GM23338 (cell line): ENCODE measurements around the gene YTHDF1. TPM values are rescaled to one million over a fixed set of nuclear protein-coding genes. Genes with fewer than 3 reads are reported as not detected.

Experiments used
- ATAC-seq: fragments of 200-7000 bp; cut with Tn5 transposase; 3 replicates; pipeline ENCODE4 v1.9.1; 2020
- DNase-seq: peaks from one replicate; pipeline ENCODE4 v3.0.0-alpha.2; 2015; ENCODE audit warnings: low spot score
- H2AFZ ChIP-seq: fragments of 200-600 bp; sonication (generic); 2 replicates; pipeline ENCODE4 v1.8.0; 2016; ENCODE audit warnings: antibody characterized with exemption, mild to moderate bottlenecking, moderate library complexity
- H3F3A ChIP-seq: fragments of 200-600 bp; sonication (generic); replicated peaks from 2 replicates; pipeline ENCODE4 v1.8.0; 2017; ENCODE audit warnings: antibody characterized with exemption, mixed run types, low read depth
- H3K27ac ChIP-seq: fragments of 200-600 bp; sonication (generic); 2 replicates; pipeline ENCODE4 v1.6.1; 2016; ENCODE audit warnings: low read depth
- H3K27me3 ChIP-seq: fragments of 200-600 bp; sonication (generic); 2 replicates; pipeline ENCODE4 v1.8.0; 2016; ENCODE audit warnings: mild to moderate bottlenecking, mixed run types, moderate library complexity; ENCODE audit not compliant: insufficient read depth
- H3K36me3 ChIP-seq: fragments of 200-600 bp; sonication (generic); 2 replicates; pipeline ENCODE4 v1.8.0; 2016; ENCODE audit warnings: mild to moderate bottlenecking; ENCODE audit not compliant: insufficient read depth
- H3K4me1 ChIP-seq: fragments of 200-600 bp; sonication (generic); 2 replicates; pipeline ENCODE4 v1.8.0; 2016; ENCODE audit warnings: mild to moderate bottlenecking, moderate library complexity; ENCODE audit not compliant: insufficient read depth
- H3K4me2 ChIP-seq: fragments of 200-600 bp; sonication (generic); 2 replicates; pipeline ENCODE4 v1.7.1; 2017; ENCODE audit warnings: mixed run types
- H3K4me3 ChIP-seq: fragments of 200-600 bp; sonication (generic); 2 replicates; pipeline ENCODE4 v1.6.1; 2016; ENCODE audit warnings: mixed run types
- H3K79me2 ChIP-seq: fragments of 200-600 bp; sonication (generic); replicated peaks from 2 replicates; pipeline ENCODE4 v1.8.0; 2017; ENCODE audit warnings: mild to moderate bottlenecking; ENCODE audit not compliant: insufficient read depth
- H3K9me2 ChIP-seq: fragments of 200-600 bp; sonication (generic); 2 replicates; pipeline ENCODE4 v1.8.0; 2017; ENCODE audit not compliant: insufficient read depth
- H4K20me1 ChIP-seq: fragments of 200-600 bp; sonication (generic); replicated peaks from 2 replicates; pipeline ENCODE4 v1.8.0; 2017; ENCODE audit warnings: mild to moderate bottlenecking; ENCODE audit not compliant: insufficient read depth
- H3K27ac Mint-ChIP-seq: 2 replicates; pipeline ENCODE4 v1.8.0; 2020; ENCODE audit warnings: inconsistent platforms, mild to moderate bottlenecking, moderate library complexity, mixed read lengths
- H3K27me3 Mint-ChIP-seq: 3 replicates; pipeline ENCODE4 v1.8.0; 2022; ENCODE audit warnings: low read depth, mild to moderate bottlenecking, moderate library complexity, mixed read lengths, inconsistent platforms; ENCODE audit not compliant: insufficient read depth, poor library complexity
- H3K36me3 Mint-ChIP-seq: 3 replicates; pipeline ENCODE4 v1.8.0; 2021; ENCODE audit warnings: low read depth, mild to moderate bottlenecking, inconsistent platforms, moderate library complexity, mixed read lengths
- H3K4me1 Mint-ChIP-seq: 3 replicates; pipeline ENCODE4 v1.8.0; 2020; ENCODE audit warnings: mild to moderate bottlenecking, inconsistent platforms, mixed read lengths
- H3K4me3 Mint-ChIP-seq: 3 replicates; pipeline ENCODE4 v1.8.0; 2021; ENCODE audit warnings: moderate library complexity, mild to moderate bottlenecking, inconsistent platforms, mixed read lengths
- H3K9me3 Mint-ChIP-seq: 3 replicates; pipeline ENCODE4 v1.8.0; 2020; ENCODE audit warnings: moderate library complexity, mild to moderate bottlenecking, inconsistent platforms, mixed read lengths
- CREB1 ChIP-seq: fragments of 250-450 bp; sonication (Bioruptor Pico); IDR thresholded peaks from 2 replicates; pipeline ENCODE4 v1.5.0; 2020; ENCODE audit warnings: low read depth, mild to moderate bottlenecking, moderate library complexity
- EZH2 ChIP-seq: fragments of 200-600 bp; sonication (generic); IDR thresholded peaks from one replicate; pipeline ENCODE4 v1.8.0; 2017; ENCODE audit warnings: antibody characterized with exemption, mild to moderate bottlenecking, low read depth; ENCODE audit not compliant: unreplicated experiment
- EZH2phosphoT487 ChIP-seq: fragments of 200-600 bp; sonication (generic); IDR thresholded peaks from one replicate; pipeline ENCODE4 v1.8.1; 2018; ENCODE audit warnings: antibody characterized with exemption; ENCODE audit not compliant: unreplicated experiment
- JUNB ChIP-seq: IDR thresholded peaks from one replicate; pipeline ENCODE4 v1.6.1; 2016; ENCODE audit warnings: antibody characterized with exemption; ENCODE audit not compliant: unreplicated experiment
- POLR2AphosphoS5 ChIP-seq: IDR thresholded peaks from 2 replicates; pipeline ENCODE4 v1.6.1; 2016; ENCODE audit warnings: antibody characterized with exemption, low read depth
- STAT1 ChIP-seq: IDR thresholded peaks from one replicate; pipeline ENCODE4 v1.6.1; 2016; ENCODE audit warnings: antibody characterized with exemption; ENCODE audit not compliant: unreplicated experiment
- ZNF114 ChIP-seq: fragments of 250-450 bp; sonication (Bioruptor Pico); IDR thresholded peaks from 2 replicates; pipeline ENCODE4 v1.5.0; 2020; ENCODE audit warnings: mild to moderate bottlenecking, moderate library complexity
- ZNF331 ChIP-seq: fragments of 250-450 bp; sonication (Bioruptor Pico); IDR thresholded peaks from 2 replicates; pipeline ENCODE4 v1.5.0; 2020; ENCODE audit warnings: low read depth, mild to moderate bottlenecking, moderate library complexity
- polyA plus RNA-seq: library from polyadenylated mRNA; unstranded; fragments of >200 nt; fragmentation: Nextera tagmentation; extraction: Ambion mirVana; gene quantifications from 2 replicates; pipeline ENCODE4 v1.2.1, GENCODE V29; 2016
- total RNA-seq: library from RNA; depleted of rRNA; stranded (reverse); fragments of >200 nt; shearing (Covaris generic); gene quantifications from 2 replicates; pipeline ENCODE4 v1.2.3, GENCODE V29; 2014
- TF ChIP-seq, protein P1 (sequence below), 2 experiments: fragments of 200-600 bp in 1 of 2; sonication (generic) in 1 of 2; conservative IDR thresholded peaks; 2 replicates each; pipeline versions ENCODE4 v1.5.1 to v1.6.1; 2016 to 2017; ENCODE audit warnings: antibody characterized with exemption in 2 of 2, low read depth in 2 of 2, mild to moderate bottlenecking in 2 of 2, moderate library complexity in 1 of 2
- TF ChIP-seq, protein P2 (sequence below): IDR thresholded peaks from 2 replicates; pipeline ENCODE4 v1.6.1; 2016; ENCODE audit warnings: antibody characterized with exemption
- TF ChIP-seq, protein P3 (sequence below): fragments of 250-450 bp; sonication (Bioruptor Pico); IDR thresholded peaks from 2 replicates; pipeline ENCODE4 v1.5.0; 2020; ENCODE audit warnings: mild to moderate bottlenecking, moderate library complexity

Gene YTHDF1
- total and polyA plus RNA-seq, 2 experiments from 2014 or later, result 30.9 to 64.3 TPM

DNA sequence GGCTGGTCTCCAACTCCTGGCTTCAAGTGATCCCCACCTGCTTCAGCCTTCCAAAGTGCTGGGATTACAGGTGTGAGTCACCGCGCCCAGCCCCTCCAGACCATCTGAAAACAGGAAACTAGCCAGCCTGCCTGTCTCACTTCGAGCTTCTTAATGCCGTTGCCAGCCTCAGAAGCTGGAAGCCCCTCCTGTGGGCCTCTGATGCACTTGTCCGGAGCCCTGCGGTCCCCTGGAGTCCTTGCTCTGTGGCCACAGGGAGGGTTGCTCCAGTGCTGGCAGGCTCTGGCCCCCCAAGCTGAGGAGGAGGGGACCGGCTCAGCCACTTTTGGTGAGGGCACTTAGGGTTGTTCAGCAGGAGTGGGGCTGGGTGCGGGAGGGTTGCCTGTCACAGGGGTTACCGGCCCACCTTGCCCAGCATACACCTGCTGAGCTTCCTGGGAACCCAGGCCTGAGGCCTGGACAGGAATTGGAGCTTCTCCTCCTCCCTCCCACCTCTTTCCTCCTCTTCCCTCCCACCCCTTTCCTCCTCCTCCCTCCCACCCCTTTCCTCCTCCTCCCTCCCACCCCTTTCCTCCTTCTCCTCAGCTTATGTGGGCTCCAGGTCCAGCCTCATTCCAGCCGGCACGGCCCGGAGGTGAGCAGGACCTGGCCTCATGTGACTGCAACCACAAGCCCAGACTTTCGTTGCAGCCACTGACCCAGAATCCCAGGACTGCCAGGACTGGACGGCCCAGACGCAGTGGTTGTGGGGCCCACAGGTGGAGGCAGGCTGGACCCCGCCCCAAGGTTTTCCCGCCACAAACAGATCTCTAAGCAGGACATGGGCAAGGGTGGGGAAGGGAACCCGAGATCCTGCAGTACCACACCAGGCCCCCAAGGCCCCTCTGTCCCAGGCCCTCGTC lies 10.4 kb upstream of the YTHDF1 start:
- Mint-ChIP-seq H3K27ac (no peak overlapping the region), H3K27me3 (peaks cover 26% of the 10 kb centered on the region), H3K4me1 (peaks cover 53% of the 10 kb centered on the region), H3K9me3 (no peaks in the 10 kb centered on the region; the same call in 2 of the 3 replicates), H3K4me3 (no peak overlapping the region), H3K36me3 (no peaks in the 10 kb centered on the region)
- Histone ChIP-seq H3K27me3 (no peaks in the 10 kb centered on the region), H4K20me1 (no peaks in the 10 kb centered on the region), H3K79me2 (no peaks in the 10 kb centered on the region), H3K9me2 (no peaks in the 10 kb centered on the region), H3K36me3 (no peaks in the 10 kb centered on the region), H3F3A (peaks cover 7% of the 10 kb centered on the region), H3K4me2 (no peak overlapping the region), H3K4me1 (peaks cover 29% of the 10 kb centered on the region), H3K27ac (no peak overlapping the region), H3K4me3 (no peak overlapping the region), H2AFZ (no peak overlapping the region)
- ATAC-seq (no peak), DNase-seq (no peak)
- no peak for TF ChIP-seq JUNB
- TF ChIP-seq STAT1, result no peak
- TF ChIP-seq CREB1 (CRISPR knock-in tag), result no peak
- TF ChIP-seq ZNF114, result no peak
- no peak for TF ChIP-seq EZH2phosphoT487
- TF ChIP-seq ZNF331 (CRISPR knock-in tag), result no peak
- TF ChIP-seq, protein P1, sequence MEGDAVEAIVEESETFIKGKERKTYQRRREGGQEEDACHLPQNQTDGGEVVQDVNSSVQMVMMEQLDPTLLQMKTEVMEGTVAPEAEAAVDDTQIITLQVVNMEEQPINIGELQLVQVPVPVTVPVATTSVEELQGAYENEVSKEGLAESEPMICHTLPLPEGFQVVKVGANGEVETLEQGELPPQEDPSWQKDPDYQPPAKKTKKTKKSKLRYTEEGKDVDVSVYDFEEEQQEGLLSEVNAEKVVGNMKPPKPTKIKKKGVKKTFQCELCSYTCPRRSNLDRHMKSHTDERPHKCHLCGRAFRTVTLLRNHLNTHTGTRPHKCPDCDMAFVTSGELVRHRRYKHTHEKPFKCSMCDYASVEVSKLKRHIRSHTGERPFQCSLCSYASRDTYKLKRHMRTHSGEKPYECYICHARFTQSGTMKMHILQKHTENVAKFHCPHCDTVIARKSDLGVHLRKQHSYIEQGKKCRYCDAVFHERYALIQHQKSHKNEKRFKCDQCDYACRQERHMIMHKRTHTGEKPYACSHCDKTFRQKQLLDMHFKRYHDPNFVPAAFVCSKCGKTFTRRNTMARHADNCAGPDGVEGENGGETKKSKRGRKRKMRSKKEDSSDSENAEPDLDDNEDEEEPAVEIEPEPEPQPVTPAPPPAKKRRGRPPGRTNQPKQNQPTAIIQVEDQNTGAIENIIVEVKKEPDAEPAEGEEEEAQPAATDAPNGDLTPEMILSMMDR (conservative IDR thresholded peaks at IDR 0.05; ENCODE audit: low read depth in 2 of 2), result no peak

DNA sequence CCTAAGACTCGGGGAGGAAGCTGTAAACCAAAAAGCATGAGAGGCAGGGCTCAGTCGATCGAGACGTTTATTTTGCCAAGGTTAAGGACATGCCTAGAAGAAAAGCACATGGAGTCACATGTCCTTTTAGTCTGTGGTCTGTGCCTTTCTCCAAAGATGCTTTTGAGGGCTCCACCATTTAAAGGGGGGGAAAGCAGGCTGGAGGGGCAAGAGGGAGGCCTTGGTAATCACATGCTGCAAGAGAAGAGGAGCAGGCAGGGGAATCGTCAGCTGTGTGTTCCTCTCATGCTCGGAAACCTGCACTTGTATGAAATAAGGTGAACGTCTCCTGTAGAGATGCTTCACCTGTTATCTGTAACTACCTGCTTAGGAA lies 9.1 kb upstream of the YTHDF1 start:
- Histone ChIP-seq H3K9me2 (no peaks in the 10 kb centered on the region), H3K27me3 (no peaks in the 10 kb centered on the region), H3K36me3 (no peaks in the 10 kb centered on the region), H3F3A (peaks cover 2% of the 10 kb centered on the region; the same call in 1 of the 2 replicates), H3K27ac (no peak overlapping the region), H3K4me2 (no peak overlapping the region), H3K79me2 (no peaks in the 10 kb centered on the region), H3K4me3 (no peak overlapping the region), H3K4me1 (peaks cover 19% of the 10 kb centered on the region), H2AFZ (no peak overlapping the region), H4K20me1 (no peaks in the 10 kb centered on the region)
- no peaks in the 10 kb centered on the region for H3K9me3 Mint-ChIP-seq
- no peak overlapping the region for H3K4me3 Mint-ChIP-seq
- H3K4me1 Mint-ChIP-seq, result peaks cover 41% of the 10 kb centered on the region
- DNase-seq, result no peak
- no peak for ATAC-seq
- H3K36me3 Mint-ChIP-seq, result no peaks in the 10 kb centered on the region
- H3K27me3 Mint-ChIP-seq, result peaks cover 23% of the 10 kb centered on the region
- no peak overlapping the region for H3K27ac Mint-ChIP-seq
- TF ChIP-seq STAT1 (no peak), ZNF114 (no peak), ZNF331 (CRISPR knock-in tag) (no peak), CREB1 (CRISPR knock-in tag) (no peak), EZH2 (no peak), POLR2AphosphoS5 (no peak)
- TF ChIP-seq, protein P2, sequence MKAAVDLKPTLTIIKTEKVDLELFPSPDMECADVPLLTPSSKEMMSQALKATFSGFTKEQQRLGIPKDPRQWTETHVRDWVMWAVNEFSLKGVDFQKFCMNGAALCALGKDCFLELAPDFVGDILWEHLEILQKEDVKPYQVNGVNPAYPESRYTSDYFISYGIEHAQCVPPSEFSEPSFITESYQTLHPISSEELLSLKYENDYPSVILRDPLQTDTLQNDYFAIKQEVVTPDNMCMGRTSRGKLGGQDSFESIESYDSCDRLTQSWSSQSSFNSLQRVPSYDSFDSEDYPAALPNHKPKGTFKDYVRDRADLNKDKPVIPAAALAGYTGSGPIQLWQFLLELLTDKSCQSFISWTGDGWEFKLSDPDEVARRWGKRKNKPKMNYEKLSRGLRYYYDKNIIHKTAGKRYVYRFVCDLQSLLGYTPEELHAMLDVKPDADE, result no peak
- TF ChIP-seq, protein P3, sequence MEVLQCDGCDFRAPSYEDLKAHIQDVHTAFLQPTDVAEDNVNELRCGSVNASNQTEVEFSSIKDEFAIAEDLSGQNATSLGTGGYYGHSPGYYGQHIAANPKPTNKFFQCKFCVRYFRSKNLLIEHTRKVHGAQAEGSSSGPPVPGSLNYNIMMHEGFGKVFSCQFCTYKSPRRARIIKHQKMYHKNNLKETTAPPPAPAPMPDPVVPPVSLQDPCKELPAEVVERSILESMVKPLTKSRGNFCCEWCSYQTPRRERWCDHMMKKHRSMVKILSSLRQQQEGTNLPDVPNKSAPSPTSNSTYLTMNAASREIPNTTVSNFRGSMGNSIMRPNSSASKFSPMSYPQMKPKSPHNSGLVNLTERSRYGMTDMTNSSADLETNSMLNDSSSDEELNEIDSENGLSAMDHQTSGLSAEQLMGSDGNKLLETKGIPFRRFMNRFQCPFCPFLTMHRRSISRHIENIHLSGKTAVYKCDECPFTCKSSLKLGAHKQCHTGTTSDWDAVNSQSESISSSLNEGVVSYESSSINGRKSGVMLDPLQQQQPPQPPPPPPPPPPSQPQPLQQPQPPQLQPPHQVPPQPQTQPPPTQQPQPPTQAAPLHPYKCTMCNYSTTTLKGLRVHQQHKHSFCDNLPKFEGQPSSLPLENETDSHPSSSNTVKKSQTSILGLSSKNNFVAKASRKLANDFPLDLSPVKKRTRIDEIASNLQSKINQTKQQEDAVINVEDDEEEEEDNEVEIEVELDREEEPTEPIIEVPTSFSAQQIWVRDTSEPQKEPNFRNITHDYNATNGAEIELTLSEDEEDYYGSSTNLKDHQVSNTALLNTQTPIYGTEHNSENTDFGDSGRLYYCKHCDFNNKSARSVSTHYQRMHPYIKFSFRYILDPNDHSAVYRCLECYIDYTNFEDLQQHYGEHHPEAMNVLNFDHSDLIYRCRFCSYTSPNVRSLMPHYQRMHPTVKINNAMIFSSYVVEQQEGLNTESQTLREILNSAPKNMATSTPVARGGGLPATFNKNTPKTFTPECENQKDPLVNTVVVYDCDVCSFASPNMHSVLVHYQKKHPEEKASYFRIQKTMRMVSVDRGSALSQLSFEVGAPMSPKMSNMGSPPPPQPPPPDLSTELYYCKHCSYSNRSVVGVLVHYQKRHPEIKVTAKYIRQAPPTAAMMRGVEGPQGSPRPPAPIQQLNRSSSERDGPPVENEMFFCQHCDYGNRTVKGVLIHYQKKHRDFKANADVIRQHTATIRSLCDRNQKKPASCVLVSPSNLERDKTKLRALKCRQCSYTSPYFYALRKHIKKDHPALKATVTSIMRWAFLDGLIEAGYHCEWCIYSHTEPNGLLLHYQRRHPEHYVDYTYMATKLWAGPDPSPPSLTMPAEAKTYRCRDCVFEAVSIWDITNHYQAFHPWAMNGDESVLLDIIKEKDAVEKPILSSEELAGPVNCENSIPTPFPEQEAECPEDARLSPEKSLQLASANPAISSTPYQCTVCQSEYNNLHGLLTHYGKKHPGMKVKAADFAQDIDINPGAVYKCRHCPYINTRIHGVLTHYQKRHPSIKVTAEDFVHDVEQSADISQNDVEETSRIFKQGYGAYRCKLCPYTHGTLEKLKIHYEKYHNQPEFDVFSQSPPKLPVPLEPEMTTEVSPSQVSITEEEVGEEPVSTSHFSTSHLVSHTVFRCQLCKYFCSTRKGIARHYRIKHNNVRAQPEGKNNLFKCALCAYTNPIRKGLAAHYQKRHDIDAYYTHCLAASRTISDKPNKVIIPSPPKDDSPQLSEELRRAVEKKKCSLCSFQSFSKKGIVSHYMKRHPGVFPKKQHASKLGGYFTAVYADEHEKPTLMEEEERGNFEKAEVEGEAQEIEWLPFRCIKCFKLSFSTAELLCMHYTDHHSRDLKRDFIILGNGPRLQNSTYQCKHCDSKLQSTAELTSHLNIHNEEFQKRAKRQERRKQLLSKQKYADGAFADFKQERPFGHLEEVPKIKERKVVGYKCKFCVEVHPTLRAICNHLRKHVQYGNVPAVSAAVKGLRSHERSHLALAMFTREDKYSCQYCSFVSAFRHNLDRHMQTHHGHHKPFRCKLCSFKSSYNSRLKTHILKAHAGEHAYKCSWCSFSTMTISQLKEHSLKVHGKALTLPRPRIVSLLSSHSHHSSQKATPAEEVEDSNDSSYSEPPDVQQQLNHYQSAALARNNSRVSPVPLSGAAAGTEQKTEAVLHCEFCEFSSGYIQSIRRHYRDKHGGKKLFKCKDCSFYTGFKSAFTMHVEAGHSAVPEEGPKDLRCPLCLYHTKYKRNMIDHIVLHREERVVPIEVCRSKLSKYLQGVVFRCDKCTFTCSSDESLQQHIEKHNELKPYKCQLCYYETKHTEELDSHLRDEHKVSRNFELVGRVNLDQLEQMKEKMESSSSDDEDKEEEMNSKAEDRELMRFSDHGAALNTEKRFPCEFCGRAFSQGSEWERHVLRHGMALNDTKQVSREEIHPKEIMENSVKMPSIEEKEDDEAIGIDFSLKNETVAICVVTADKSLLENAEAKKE (CRISPR knock-in tag), result no peak
